ENCODE data around the gene ERCC5.

The ERCC5 gene

GRCh38 chr13:102856557-102856956 lies 10.7 kb downstream of the ERCC5 start:
- TF ChIP-seq CTCF (IDR thresholded peaks at IDR 0.05; ENCODE audit: low read depth, low read length, missing control alignments), result no peak

GRCh38 chr13:102862624-102863210 lies 16.9 kb downstream of the ERCC5 start:
- no peak overlapping the region for H3K4me3 ChIP-seq (ENCODE audit: low read depth, low read length)
- no peak for TF ChIP-seq CTCF (IDR thresholded peaks at IDR 0.05; ENCODE audit: low read depth, low read length, missing control alignments)
- no peak for DNase-seq (ENCODE audit: low read depth)

More at GRCh38 chr13:102856557-102856956, 10.7 kb downstream of the ERCC5 start:
- no peak overlapping the region for H3K4me3 ChIP-seq (ENCODE audit: low read depth, low read length)
- DNase-seq (ENCODE audit: low read depth), result no peak

- TF ChIP-seq CTCF (IDR thresholded peaks at IDR 0.05; ENCODE audit: low read depth, low read length, missing control alignments), result no peak
- no peak for DNase-seq (ENCODE audit: low read depth)
- H3K4me3 ChIP-seq (ENCODE audit: low read depth, low read length), result no peak overlapping the region
Measured at GRCh38 chr13:102863590-102863989, 17.8 kb downstream of the ERCC5 start.

GRCh38 chr13:102868366-102868936 lies 22.6 kb downstream of the ERCC5 start:
- no peak for DNase-seq (ENCODE audit: low read depth)
- no peak for TF ChIP-seq CTCF (IDR thresholded peaks at IDR 0.05; ENCODE audit: low read depth, low read length, missing control alignments)
- H3K4me3 ChIP-seq (ENCODE audit: low read depth, low read length), result no peak overlapping the region

GRCh38 chr13:102869948-102870676 lies 24.3 kb downstream of the ERCC5 start:
- TF ChIP-seq CTCF (IDR thresholded peaks at IDR 0.05; ENCODE audit: low read depth, low read length, missing control alignments), result no peak
- no peak for DNase-seq (ENCODE audit: low read depth)
- no peak overlapping the region for H3K4me3 ChIP-seq (ENCODE audit: low read depth, low read length)

GRCh38 chr13:102870677-102871415 lies 25.0 kb downstream of the ERCC5 start:
- no peak overlapping the region for H3K4me3 ChIP-seq (ENCODE audit: low read depth, low read length)
- TF ChIP-seq CTCF (IDR thresholded peaks at IDR 0.05; ENCODE audit: low read depth, low read length, missing control alignments), result peak; percentile 64
- no peak for DNase-seq (ENCODE audit: low read depth)

Data from GM12864 (cell line).